Heart left ventricle (tissue), 13 donors: ENCODE data around the gene GNB1L.

ENCODE experiments used
- POLR2A ChIP-seq, 2 donors: fragments of 450-650 bp; IDR thresholded peaks; one replicate each; pipeline ENCODE4 v1.6.1; 2017; ENCODE audit warnings: antibody characterized with exemption in 2 of 2, mild to moderate bottlenecking in 2 of 2, moderate library complexity in 2 of 2
- TF ChIP-seq, protein P1 (sequence below), 12 donors: fragments of 200-600 bp; sonication (generic) in 4 of 12; IDR thresholded peaks; one replicate each; pipeline versions ENCODE4 v1.5.0 to v1.8.0; 2018 to 2022; ENCODE audit warnings: antibody characterized with exemption in 12 of 12, mild to moderate bottlenecking in 5 of 12
- donor health status: ischemic (EF 13 %, LVEDD 7.1; RV severe dilation, severe dysfunction).
- donor health status: DM: no; HTN: yes; CAD: no.
- donor health status: DM: no; HTN: no; CAD: no.
- donor health status: ischemic (EF 25% LVEDD 6.9; RV normal size, moderate dysfunction).
- donor health status: ischemic (EF 25% LVEDD 5.7; RV mildly dilated, moderate dysfunction).
- donor health status: ischemic (EF 35%, LVEDD 5.7; RV mildly dilated, moderate dysfunction).
- donor health status: nonischemic (EF 11% LVEDD 7.7; RV severe dilation, severe dysfunction).
- donor health status: DM: yes; HTN: yes; CAD: no.
- donor health status: PGD.
- donor health status: ischemic (EF 29% LVEDD 5.4; RV normal size, mild dysfunction).
- donor health status: nonischemic (EF 23%, LVEDD 6.1; RV moderate dilation, normal function).

DNA sequence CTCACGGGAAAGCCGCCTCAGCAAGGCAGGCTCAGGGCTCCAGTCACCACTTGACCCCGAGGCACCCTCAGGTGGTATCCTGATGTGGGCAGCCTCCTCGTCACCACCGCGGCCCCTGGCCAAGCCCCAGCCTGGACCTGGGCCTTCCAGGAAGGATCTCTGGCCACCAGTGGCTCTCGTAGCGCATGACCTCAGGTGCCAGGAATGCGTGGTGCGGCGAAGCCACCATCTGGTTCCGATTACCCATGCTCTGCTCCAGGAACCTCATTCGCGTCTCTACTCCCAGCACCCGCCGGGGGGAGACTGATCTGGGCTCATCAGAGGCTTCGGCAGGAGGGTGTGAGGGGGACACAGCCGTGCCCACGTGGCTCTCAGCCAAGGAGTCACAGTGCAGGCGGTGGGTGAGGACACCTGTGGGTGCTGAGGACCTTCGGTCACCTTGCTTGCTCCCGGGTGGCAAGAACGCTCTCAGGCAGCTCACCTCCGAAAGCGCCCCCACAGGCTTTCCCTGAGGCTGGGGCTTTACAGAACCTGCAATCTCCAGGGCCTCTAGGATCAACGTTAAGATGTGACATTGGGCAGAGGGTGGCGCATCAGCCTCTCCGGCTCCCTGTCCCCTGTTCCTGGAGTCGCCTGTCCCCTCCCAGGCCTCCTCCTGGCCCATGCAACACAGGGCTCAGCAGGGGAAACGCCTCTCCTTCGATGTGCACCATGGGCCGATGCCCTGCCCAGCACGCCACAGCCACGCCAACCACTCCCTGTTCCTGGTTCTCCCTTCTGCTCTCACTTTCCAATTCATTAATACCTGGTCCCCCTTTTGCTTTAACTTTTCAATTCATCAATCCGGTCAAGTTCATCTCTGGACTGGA lies 55.1 kb downstream of the GNB1L start:
- TF ChIP-seq, protein P1, sequence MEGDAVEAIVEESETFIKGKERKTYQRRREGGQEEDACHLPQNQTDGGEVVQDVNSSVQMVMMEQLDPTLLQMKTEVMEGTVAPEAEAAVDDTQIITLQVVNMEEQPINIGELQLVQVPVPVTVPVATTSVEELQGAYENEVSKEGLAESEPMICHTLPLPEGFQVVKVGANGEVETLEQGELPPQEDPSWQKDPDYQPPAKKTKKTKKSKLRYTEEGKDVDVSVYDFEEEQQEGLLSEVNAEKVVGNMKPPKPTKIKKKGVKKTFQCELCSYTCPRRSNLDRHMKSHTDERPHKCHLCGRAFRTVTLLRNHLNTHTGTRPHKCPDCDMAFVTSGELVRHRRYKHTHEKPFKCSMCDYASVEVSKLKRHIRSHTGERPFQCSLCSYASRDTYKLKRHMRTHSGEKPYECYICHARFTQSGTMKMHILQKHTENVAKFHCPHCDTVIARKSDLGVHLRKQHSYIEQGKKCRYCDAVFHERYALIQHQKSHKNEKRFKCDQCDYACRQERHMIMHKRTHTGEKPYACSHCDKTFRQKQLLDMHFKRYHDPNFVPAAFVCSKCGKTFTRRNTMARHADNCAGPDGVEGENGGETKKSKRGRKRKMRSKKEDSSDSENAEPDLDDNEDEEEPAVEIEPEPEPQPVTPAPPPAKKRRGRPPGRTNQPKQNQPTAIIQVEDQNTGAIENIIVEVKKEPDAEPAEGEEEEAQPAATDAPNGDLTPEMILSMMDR (IDR thresholded peaks at IDR 0.05), result no peak
- TF ChIP-seq POLR2A (IDR thresholded peaks at IDR 0.05), result no peak
